Inferior parietal cortex (tissue), 1 donor: ENCODE data around the gene ELAVL1.
"Not testable (repeated sequence)": the region's sequence is repeated elsewhere in the genome, so short reads cannot be mapped to it uniquely, and the experiment has no call there.

Source experiments
- DNase-seq: peaks from one replicate; pipeline ENCODE4 v3.0.0-alpha.2; 2016; ENCODE audit errors: extremely low spot score

Gene ELAVL1

GRCh38 chr19:7941895-7942596, 63.4 kb downstream of the ELAVL1 start:
- no peak for DNase-seq

- DNase-seq = no peak
Measured at GRCh38 chr19:7940841-7941240, 64.6 kb downstream of the ELAVL1 start.

GRCh38 chr19:7934766-7935165, 70.7 kb downstream of the ELAVL1 start:
- DNase-seq = no peak

- no peak for DNase-seq
Measured at GRCh38 chr19:7933828-7934725, 71.4 kb downstream of the ELAVL1 start.

- DNase-seq = no peak
Measured at GRCh38 chr19:7933411-7933810, 72.0 kb downstream of the ELAVL1 start.

GRCh38 chr19:7932930-7933300, 72.5 kb downstream of the ELAVL1 start:
- no peak for DNase-seq

GRCh38 chr19:7932276-7932929, 73.0 kb downstream of the ELAVL1 start:
- DNase-seq = no peak

- DNase-seq = no peak
Measured at GRCh38 chr19:7931221-7932061, 74.0 kb downstream of the ELAVL1 start.

GRCh38 chr19:7930765-7931164, 74.7 kb downstream of the ELAVL1 start:
- no peak for DNase-seq

GRCh38 chr19:7930030-7930429, 75.4 kb downstream of the ELAVL1 start:
- DNase-seq = not testable (repeated sequence)

- peak; percentile 34 for DNase-seq
Measured at GRCh38 chr19:7928741-7929701, 76.4 kb downstream of the ELAVL1 start.

- DNase-seq = no peak
Measured at GRCh38 chr19:7928334-7928706, 77.1 kb downstream of the ELAVL1 start.

GRCh38 chr19:7927605-7928333, 77.7 kb downstream of the ELAVL1 start:
- DNase-seq = no peak

GRCh38 chr19:7926727-7927604, 78.5 kb downstream of the ELAVL1 start:
- no peak for DNase-seq

GRCh38 chr19:7926021-7926726, 79.3 kb downstream of the ELAVL1 start, which contains the start of gene CTXN1:
CTXN1 (minus strand) TSS chr19:7926135; CDS start chr19:7925538, 597 bp downstream.
- no peak for DNase-seq

GRCh38 chr19:7925171-7925851, 80.1 kb downstream of the ELAVL1 start:
- DNase-seq = peak; percentile 38

- no peak for DNase-seq
Measured at GRCh38 chr19:7924651-7925170, 80.7 kb downstream of the ELAVL1 start.
